K562 (cell line): ENCODE measurements around the gene UMAD1. TPM values are rescaled to one million over a fixed set of nuclear protein-coding genes. Genes with fewer than 3 reads are reported as not detected.

Experiments
- ATAC-seq: fragments of 200-7000 bp; cut with Tn5 transposase; 3 replicates; pipeline ENCODE4 v1.9.1; 2020; ENCODE audit warnings: moderate library complexity
- BruUV-seq: library from RNA; stranded (reverse); fragments of 400-500 nt; replicated peaks from 2 replicates; lab custom pipeline; 2021; lab: Mats Ljungman, UMichigan
- CTCF ChIA-PET: fragments of 300-600 bp; formaldehyde crosslinking; extraction: SDS; loops from one replicate; lab custom pipeline; 2021; ENCODE audit warnings: low intra/inter-chr PET ratio; lab: Yijun Ruan, JAX
- POLR2A ChIA-PET: fragments of 300-600, 350-650 bp; sonication (Branson Sonifier 250); formaldehyde crosslinking; extraction: SDS; loops from one replicate; lab custom pipeline; 2021; ENCODE audit warnings: antibody characterized with exemption, inconsistent platforms; lab: Yijun Ruan, JAX
- DNase-seq, 4 experiments: peaks; one replicate each; pipeline versions ENCODE4 v3.0.0 to v3.0.0-alpha.2; 2011 to 2018; ENCODE audit warnings: low spot score in 3 of 4, mixed read lengths in 3 of 4; ENCODE audit errors: extremely low read depth in 1 of 4
- FAIRE-seq: peaks from 2 replicates; lab custom pipeline; 2011; peaks lifted over from hg19 to GRCh38; lab: Jason Lieb, UNC
- H2AFZ ChIP-seq: 2 replicates; pipeline ENCODE4 v1.6.0; 2011; ENCODE audit warnings: low read depth, low read length, control low read depth, inconsistent platforms
- H3K27ac ChIP-seq: fragments of 200-600 bp; 3 replicates; pipeline ENCODE4 v1.8.0; 2011; ENCODE audit warnings: low read depth, mild to moderate bottlenecking, control low read depth, inconsistent platforms, low read length, moderate library complexity, mixed read lengths; ENCODE audit errors: extremely low read depth
- H3K27me3 ChIP-seq, 2 experiments: fragments of 300-600 bp in 1 of 2; 2 replicates in 1 of 2; 3 replicates in 1 of 2; pipeline versions ENCODE4 v1.6.0 to v1.8.0; 2011; ENCODE audit warnings: inconsistent platforms in 2 of 2, low read length in 2 of 2, mild to moderate bottlenecking in 1 of 2, mixed read lengths in 1 of 2, moderate library complexity in 1 of 2; ENCODE audit not compliant: control insufficient read depth in 2 of 2, insufficient read depth in 2 of 2
- H3K36me3 ChIP-seq: fragments of 300-600 bp; 3 replicates; pipeline ENCODE4 v1.8.0; 2011; ENCODE audit warnings: mild to moderate bottlenecking, low read length, inconsistent platforms; ENCODE audit not compliant: control insufficient read depth, insufficient read depth
- H3K4me1 ChIP-seq, 2 experiments: fragments of 200-600 bp in 1 of 2; replicated peaks in 1 of 2; 2 replicates in 1 of 2; 3 replicates in 1 of 2; pipeline versions ENCODE4 v1.5.1 to v1.8.0; 2011; ENCODE audit warnings: inconsistent platforms in 2 of 2, low read length in 2 of 2, mild to moderate bottlenecking in 1 of 2, mixed read lengths in 1 of 2, moderate library complexity in 1 of 2; ENCODE audit not compliant: control insufficient read depth in 2 of 2, insufficient read depth in 2 of 2
- H3K4me2 ChIP-seq: 2 replicates; pipeline ENCODE4 v1.6.1; 2011; ENCODE audit warnings: low read length, control low read depth, inconsistent platforms, mixed read lengths; ENCODE audit not compliant: insufficient read depth
- H3K4me3 ChIP-seq: fragments of 200-600 bp; sonication (generic), shearing (Covaris generic); 2 replicates; pipeline ENCODE4 v1.5.1; 2016; ENCODE audit warnings: control low read depth, inconsistent platforms
- H3K79me2 ChIP-seq: fragments of 200-600 bp; 3 replicates; pipeline ENCODE4 v1.8.0; 2011; ENCODE audit warnings: low read length, inconsistent platforms; ENCODE audit not compliant: control insufficient read depth, insufficient read depth
- H3K9ac ChIP-seq, 2 experiments: 2 replicates each; pipeline versions ENCODE4 v1.6.0 to v1.6.1; 2011; ENCODE audit warnings: low read depth in 2 of 2, low read length in 2 of 2, control low read depth in 1 of 2, inconsistent platforms in 1 of 2, mild to moderate bottlenecking in 1 of 2, mixed read lengths in 1 of 2; ENCODE audit not compliant: insufficient read depth in 1 of 2
- H3K9me1 ChIP-seq: one replicate; pipeline ENCODE4 v1.6.0; 2011; ENCODE audit warnings: inconsistent platforms, mild to moderate bottlenecking, low read length, moderate library complexity; ENCODE audit not compliant: control insufficient read depth, insufficient read depth
- H3K9me3 ChIP-seq: replicated peaks from 2 replicates; pipeline ENCODE4 v1.5.1; 2011; ENCODE audit warnings: low read depth, low read length, inconsistent platforms; ENCODE audit not compliant: control insufficient read depth, insufficient read depth
- H4K20me1 ChIP-seq: replicated peaks from 2 replicates; pipeline ENCODE4 v1.6.1; 2011; ENCODE audit warnings: low read length, inconsistent platforms, mixed read lengths; ENCODE audit not compliant: control insufficient read depth, insufficient read depth
- BDP1 ChIP-seq: IDR thresholded peaks from 3 replicates; pipeline ENCODE4 v1.6.1; 2011; ENCODE audit not compliant: insufficient read length, insufficient read depth
- CEBPG ChIP-seq, 3 experiments: fragments of 200-800 bp in 1 of 3; sonication (Bioruptor generic) in 1 of 3; sonication (generic) in 1 of 3; formaldehyde crosslinking in 1 of 3; IDR thresholded peaks in 2 of 3; conservative IDR thresholded peaks in 1 of 3; 2 replicates each; pipeline versions ENCODE4 v1.6.1 to v1.8.0; 2016 to 2022; ENCODE audit warnings: missing compliant biosample characterization in 2 of 3, missing genetic modification characterization in 2 of 3, mild to moderate bottlenecking in 1 of 3, missing genetic modification reagents in 1 of 3
- HDAC1 ChIP-seq, 2 experiments: fragments of 450-650 bp; IDR thresholded peaks; 2 replicates each; pipeline ENCODE4 v1.6.1; 2016 to 2017; ENCODE audit warnings: inconsistent platforms in 1 of 2, mild to moderate bottlenecking in 1 of 2, moderate library complexity in 1 of 2
- MCM2 ChIP-seq: fragments of 450-650 bp; IDR thresholded peaks from 2 replicates; pipeline ENCODE4 v1.6.1; 2017; ENCODE audit warnings: low read depth, mild to moderate bottlenecking
- MXI1 ChIP-seq: IDR thresholded peaks from 2 replicates; pipeline ENCODE4 v1.6.1; 2011; ENCODE audit warnings: low read depth, mild to moderate bottlenecking, improper control_type of control experiment, low read length
- NR2C1 ChIP-seq, 2 experiments: fragments of 450-650 bp; IDR thresholded peaks; 2 replicates each; pipeline ENCODE4 v1.6.1; 2017; ENCODE audit warnings: mild to moderate bottlenecking in 2 of 2, antibody characterized with exemption in 1 of 2, inconsistent platforms in 1 of 2, missing compliant biosample characterization in 1 of 2, missing genetic modification characterization in 1 of 2
- POLR2AphosphoS5 ChIP-seq: IDR thresholded peaks from 2 replicates; pipeline ENCODE4 v1.6.1; 2011; ENCODE audit warnings: mild to moderate bottlenecking, low read depth, low read length, moderate library complexity; ENCODE audit not compliant: control insufficient read depth, insufficient read depth
- ZBED1 ChIP-seq: IDR thresholded peaks from 2 replicates; pipeline ENCODE4 v1.6.1; 2014
- ZNF253 ChIP-seq: fragments of 250-450 bp; sonication (Bioruptor Pico); conservative IDR thresholded peaks from 2 replicates; pipeline ENCODE4 v1.6.1; 2021; ENCODE audit warnings: mild to moderate bottlenecking
- WGBS: fragments of 100-300 bp; shearing (Covaris generic); methylation state at CpG from one replicate; pipeline ENCODE4 v1.1.6; 2016; ENCODE audit warnings: low coverage, mixed read lengths; ENCODE audit not compliant: insufficient coverage; ENCODE audit errors: missing lambda C conversion rate; 5-methylcytosine and 5-hydroxymethylcytosine counted together
- in situ Hi-C: fragments of 300-500 bp; cut with MboI; formaldehyde crosslinking; loops from 4 replicates; pipeline ENCODE4 v1.15.0; 2018; ENCODE audit warnings: inconsistent platforms, mixed read lengths
- intact Hi-C: fragments of 100-400 bp; cut with micrococcal nuclease; formaldehyde crosslinking; loops from 2 replicates; pipeline ENCODE4 v1.14.2; 2022
- polyA plus RNA-seq, 8 experiments: library from polyadenylated mRNA; depleted of rRNA in 4 of 8; stranded (reverse) in 5 of 8; unstranded in 3 of 8; fragments of >200 nt; fragmentation: Nextera tagmentation in 2 of 8; fragmentation: Illumina TruSeq in 1 of 8; extraction: Ambion mirVana in 2 of 8; extraction: Trizol in 1 of 8; gene quantifications; 2 replicates each; pipeline versions ENCODE4 v1.2.1 to v1.2.3, GENCODE V29; 2011 to 2014; ENCODE audit warnings: inconsistent platforms in 1 of 8, missing spikeins in 1 of 8
- total RNA-seq, 7 experiments: library from RNA; depleted of rRNA in 6 of 7; stranded (reverse); fragments of >200 nt in 6 of 7; fragmentation: Illumina TruSeq in 2 of 7; extraction: Trizol in 2 of 7; gene quantifications; 2 replicates each; pipeline versions ENCODE4 v1.2.1 to v1.2.3, GENCODE V29; 2011 to 2021; ENCODE audit warnings: low replicate concordance in 1 of 7
- TF ChIP-seq, protein P1 (sequence below): fragments of 450-650 bp; IDR thresholded peaks from 2 replicates; pipeline ENCODE4 v1.6.1; 2018; ENCODE audit not compliant: partially characterized antibody
- TF ChIP-seq, protein P2 (sequence below): fragments of 200-800 bp; sonication (Bioruptor generic); IDR thresholded peaks from 2 replicates; pipeline ENCODE4 v1.6.1; 2017; ENCODE audit warnings: missing genetic modification characterization, missing compliant biosample characterization
- TF ChIP-seq, protein P3 (sequence below): fragments of 450-650 bp; formaldehyde crosslinking; IDR thresholded peaks from 2 replicates; pipeline ENCODE4 v1.4.0; 2020; ENCODE audit warnings: mild to moderate bottlenecking, moderate library complexity
- TF ChIP-seq, protein P4 (sequence below): sonication (generic); formaldehyde crosslinking; IDR thresholded peaks from 2 replicates; pipeline ENCODE4 v1.8.1; 2023; ENCODE audit warnings: mild to moderate bottlenecking, missing genetic modification reagents, moderate library complexity
- TF ChIP-seq, protein P5 (sequence below): IDR thresholded peaks from 2 replicates; pipeline ENCODE4 v1.6.1; 2011; ENCODE audit not compliant: insufficient read length; ENCODE audit errors: extremely low read depth

The UMAD1 gene
- total and polyA plus RNA-seq, 9 of the 15 experiments (the other 6 are each of a cell fraction or from before 2014, with no cell fraction given), result 9.0 to 26.7 (median 13.3) TPM

DNA sequence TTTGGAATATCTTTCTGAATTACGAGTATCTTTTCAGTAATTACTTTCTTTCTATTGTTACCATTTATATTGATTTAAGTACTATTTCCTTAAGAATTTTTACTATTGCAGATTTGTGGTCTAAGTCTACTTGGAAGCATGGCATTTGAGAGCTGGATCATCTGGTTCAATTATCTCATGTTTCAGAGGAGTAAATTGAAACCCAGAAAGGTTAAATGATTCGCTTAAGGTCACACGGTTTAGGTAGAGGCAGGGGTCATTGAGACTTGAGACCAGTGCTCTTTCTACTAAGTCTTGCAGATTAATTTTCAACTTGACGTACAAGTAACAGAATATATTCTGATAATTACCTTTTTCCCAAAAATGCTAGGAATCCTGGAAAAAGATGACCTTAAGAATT is 218.9 kb downstream of the UMAD1 start:
- FAIRE-seq, result no peak
- CTCF ChIA-PET, result no interaction called here
- TF ChIP-seq BDP1 (no peak), MXI1 (no peak), HDAC1 (IDR thresholded peaks at IDR 0.05) (no peak), NR2C1 (IDR thresholded peaks at IDR 0.05) (no peak), NR2C1 (tag; IDR thresholded peaks at IDR 0.05) (no peak), POLR2AphosphoS5 (no peak), CEBPG (CRISPR knock-in tag; IDR thresholded peaks at IDR 0.05) (no peak), CEBPG (tag; conservative IDR thresholded peaks at IDR 0.05 in 1 of 2, IDR thresholded peaks at IDR 0.05 in 1 of 2) (no peak), ZBED1 (no peak), ZNF253 (CRISPR knock-in tag) (no peak), MCM2 (no peak)
- TF ChIP-seq, protein P1, sequence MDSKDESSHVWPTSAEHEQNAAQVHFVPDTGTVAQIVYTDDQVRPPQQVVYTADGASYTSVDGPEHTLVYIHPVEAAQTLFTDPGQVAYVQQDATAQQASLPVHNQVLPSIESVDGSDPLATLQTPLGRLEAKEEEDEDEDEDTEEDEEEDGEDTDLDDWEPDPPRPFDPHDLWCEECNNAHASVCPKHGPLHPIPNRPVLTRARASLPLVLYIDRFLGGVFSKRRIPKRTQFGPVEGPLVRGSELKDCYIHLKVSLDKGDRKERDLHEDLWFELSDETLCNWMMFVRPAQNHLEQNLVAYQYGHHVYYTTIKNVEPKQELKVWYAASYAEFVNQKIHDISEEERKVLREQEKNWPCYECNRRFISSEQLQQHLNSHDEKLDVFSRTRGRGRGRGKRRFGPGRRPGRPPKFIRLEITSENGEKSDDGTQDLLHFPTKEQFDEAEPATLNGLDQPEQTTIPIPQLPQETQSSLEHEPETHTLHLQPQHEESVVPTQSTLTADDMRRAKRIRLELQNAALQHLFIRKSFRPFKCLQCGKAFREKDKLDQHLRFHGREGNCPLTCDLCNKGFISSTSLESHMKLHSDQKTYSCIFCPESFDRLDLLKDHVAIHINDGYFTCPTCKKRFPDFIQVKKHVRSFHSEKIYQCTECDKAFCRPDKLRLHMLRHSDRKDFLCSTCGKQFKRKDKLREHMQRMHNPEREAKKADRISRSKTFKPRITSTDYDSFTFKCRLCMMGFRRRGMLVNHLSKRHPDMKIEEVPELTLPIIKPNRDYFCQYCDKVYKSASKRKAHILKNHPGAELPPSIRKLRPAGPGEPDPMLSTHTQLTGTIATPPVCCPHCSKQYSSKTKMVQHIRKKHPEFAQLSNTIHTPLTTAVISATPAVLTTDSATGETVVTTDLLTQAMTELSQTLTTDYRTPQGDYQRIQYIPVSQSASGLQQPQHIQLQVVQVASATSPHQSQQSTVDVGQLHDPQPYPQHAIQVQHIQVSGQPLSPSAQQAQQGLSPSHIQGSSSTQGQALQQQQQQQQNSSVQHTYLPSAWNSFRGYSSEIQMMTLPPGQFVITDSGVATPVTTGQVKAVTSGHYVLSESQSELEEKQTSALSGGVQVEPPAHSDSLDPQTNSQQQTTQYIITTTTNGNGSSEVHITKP, result no peak
- TF ChIP-seq, protein P2, sequence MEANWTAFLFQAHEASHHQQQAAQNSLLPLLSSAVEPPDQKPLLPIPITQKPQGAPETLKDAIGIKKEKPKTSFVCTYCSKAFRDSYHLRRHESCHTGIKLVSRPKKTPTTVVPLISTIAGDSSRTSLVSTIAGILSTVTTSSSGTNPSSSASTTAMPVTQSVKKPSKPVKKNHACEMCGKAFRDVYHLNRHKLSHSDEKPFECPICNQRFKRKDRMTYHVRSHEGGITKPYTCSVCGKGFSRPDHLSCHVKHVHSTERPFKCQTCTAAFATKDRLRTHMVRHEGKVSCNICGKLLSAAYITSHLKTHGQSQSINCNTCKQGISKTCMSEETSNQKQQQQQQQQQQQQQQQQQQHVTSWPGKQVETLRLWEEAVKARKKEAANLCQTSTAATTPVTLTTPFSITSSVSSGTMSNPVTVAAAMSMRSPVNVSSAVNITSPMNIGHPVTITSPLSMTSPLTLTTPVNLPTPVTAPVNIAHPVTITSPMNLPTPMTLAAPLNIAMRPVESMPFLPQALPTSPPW (CRISPR knock-in tag), result no peak
- TF ChIP-seq, protein P3, sequence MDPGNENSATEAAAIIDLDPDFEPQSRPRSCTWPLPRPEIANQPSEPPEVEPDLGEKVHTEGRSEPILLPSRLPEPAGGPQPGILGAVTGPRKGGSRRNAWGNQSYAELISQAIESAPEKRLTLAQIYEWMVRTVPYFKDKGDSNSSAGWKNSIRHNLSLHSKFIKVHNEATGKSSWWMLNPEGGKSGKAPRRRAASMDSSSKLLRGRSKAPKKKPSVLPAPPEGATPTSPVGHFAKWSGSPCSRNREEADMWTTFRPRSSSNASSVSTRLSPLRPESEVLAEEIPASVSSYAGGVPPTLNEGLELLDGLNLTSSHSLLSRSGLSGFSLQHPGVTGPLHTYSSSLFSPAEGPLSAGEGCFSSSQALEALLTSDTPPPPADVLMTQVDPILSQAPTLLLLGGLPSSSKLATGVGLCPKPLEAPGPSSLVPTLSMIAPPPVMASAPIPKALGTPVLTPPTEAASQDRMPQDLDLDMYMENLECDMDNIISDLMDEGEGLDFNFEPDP, result no peak
- TF ChIP-seq, protein P4, sequence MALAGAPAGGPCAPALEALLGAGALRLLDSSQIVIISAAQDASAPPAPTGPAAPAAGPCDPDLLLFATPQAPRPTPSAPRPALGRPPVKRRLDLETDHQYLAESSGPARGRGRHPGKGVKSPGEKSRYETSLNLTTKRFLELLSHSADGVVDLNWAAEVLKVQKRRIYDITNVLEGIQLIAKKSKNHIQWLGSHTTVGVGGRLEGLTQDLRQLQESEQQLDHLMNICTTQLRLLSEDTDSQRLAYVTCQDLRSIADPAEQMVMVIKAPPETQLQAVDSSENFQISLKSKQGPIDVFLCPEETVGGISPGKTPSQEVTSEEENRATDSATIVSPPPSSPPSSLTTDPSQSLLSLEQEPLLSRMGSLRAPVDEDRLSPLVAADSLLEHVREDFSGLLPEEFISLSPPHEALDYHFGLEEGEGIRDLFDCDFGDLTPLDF (CRISPR knock-in tag), result no peak
- TF ChIP-seq, protein P5, sequence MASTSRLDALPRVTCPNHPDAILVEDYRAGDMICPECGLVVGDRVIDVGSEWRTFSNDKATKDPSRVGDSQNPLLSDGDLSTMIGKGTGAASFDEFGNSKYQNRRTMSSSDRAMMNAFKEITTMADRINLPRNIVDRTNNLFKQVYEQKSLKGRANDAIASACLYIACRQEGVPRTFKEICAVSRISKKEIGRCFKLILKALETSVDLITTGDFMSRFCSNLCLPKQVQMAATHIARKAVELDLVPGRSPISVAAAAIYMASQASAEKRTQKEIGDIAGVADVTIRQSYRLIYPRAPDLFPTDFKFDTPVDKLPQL, result no peak

More for the DNA sequence above, 218.9 kb downstream of the UMAD1 start:
- H3K79me2 ChIP-seq, result no peaks in the 10 kb centered on the region
- intact Hi-C loops (no loop called here), in situ Hi-C loops (no loop called here)
- BruUV-seq, result no TSS peak
- H4K20me1 ChIP-seq, result no peaks in the 10 kb centered on the region
- POLR2A ChIA-PET, result no interaction called here
- WGBS, result 45% methylated on average over 4 of the region's 4 CpGs
- peaks cover 2% of the 10 kb centered on the region for H3K9me3 ChIP-seq
- H3K4me1 ChIP-seq, result no peaks in the 10 kb centered on the region; a peak in 1 of 5 replicates
- H3K9ac ChIP-seq, result no peak overlapping the region
- DNase-seq (no peak), ATAC-seq (no peak)
- no peaks in the 10 kb centered on the region for H3K27me3 ChIP-seq
- no peak overlapping the region for H3K4me2 ChIP-seq
- H2AFZ ChIP-seq, result no peak overlapping the region
- H3K4me3 ChIP-seq, result no peak overlapping the region
- no peaks in the 10 kb centered on the region for H3K36me3 ChIP-seq
- no peaks in the 10 kb centered on the region for H3K9me1 ChIP-seq
- no peak overlapping the region for H3K27ac ChIP-seq
